Measurements from ENCODE around the gene XCR1.
A peak's percentile ranks its signal among the peaks of the same experiment; 100 is the strongest.

Gene XCR1

GRCh38 chr3:46027021-46027705 is at the start of gene XCR1:
TSS of gene XCR1 (minus strand) at chr3:46027483. CDS start at chr3:46021947, 5,536 bp downstream.
- DNase-seq (ENCODE audit: low read depth), result no peak
- TF ChIP-seq CTCF (IDR thresholded peaks at IDR 0.05; ENCODE audit: control insufficient read depth, insufficient read depth, low read depth, low read length, missing control alignments), result no peak
- H3K4me3 ChIP-seq (ENCODE audit: control insufficient read depth, low read depth, low read length), result no peak within 1 kb of the TSS

GRCh38 chr3:46076606-46077005 is 49.3 kb upstream of the XCR1 start:
- no peak overlapping the region for H3K4me3 ChIP-seq (ENCODE audit: control insufficient read depth, low read depth, low read length)
- DNase-seq (ENCODE audit: low read depth), result no peak
- TF ChIP-seq CTCF (IDR thresholded peaks at IDR 0.05; ENCODE audit: control insufficient read depth, insufficient read depth, low read depth, low read length, missing control alignments), result peak; percentile 34

GRCh38 chr3:46075816-46076215 is 48.5 kb upstream of the XCR1 start:
- DNase-seq (ENCODE audit: low read depth), result no peak
- TF ChIP-seq CTCF (IDR thresholded peaks at IDR 0.05; ENCODE audit: control insufficient read depth, insufficient read depth, low read depth, low read length, missing control alignments), result no peak

GRCh38 chr3:46071222-46071858 is 44.1 kb upstream of the XCR1 start:
- TF ChIP-seq CTCF (IDR thresholded peaks at IDR 0.05; ENCODE audit: control insufficient read depth, insufficient read depth, low read depth, low read length, missing control alignments), result no peak
- no peak overlapping the region for H3K4me3 ChIP-seq (ENCODE audit: control insufficient read depth, low read depth, low read length)
- DNase-seq (ENCODE audit: low read depth), result no peak

More at GRCh38 chr3:46075816-46076215, 48.5 kb upstream of the XCR1 start:
- no peak overlapping the region for H3K4me3 ChIP-seq (ENCODE audit: control insufficient read depth, low read depth, low read length)

- DNase-seq (ENCODE audit: low read depth), result no peak
- TF ChIP-seq CTCF (IDR thresholded peaks at IDR 0.05; ENCODE audit: control insufficient read depth, insufficient read depth, low read depth, low read length, missing control alignments), result no peak
- no peak overlapping the region for H3K4me3 ChIP-seq (ENCODE audit: control insufficient read depth, low read depth, low read length)
These were observed 43.4 kb upstream of the XCR1 start for GRCh38 chr3:46070595-46071093.

- H3K4me3 ChIP-seq (ENCODE audit: control insufficient read depth, low read depth, low read length), result no peak overlapping the region
- TF ChIP-seq CTCF (IDR thresholded peaks at IDR 0.05; ENCODE audit: control insufficient read depth, insufficient read depth, low read depth, low read length, missing control alignments), result no peak
- DNase-seq (ENCODE audit: low read depth), result no peak
These were observed 41.2 kb upstream of the XCR1 start for GRCh38 chr3:46068501-46068900.

Data from AG09309 (cell line).